Activated T-cell treated with anti-CD3 and anti-CD28 coated beads, Interleukin-2, amount 50 U/mL, for 24 hours (primary cell): Measurements from ENCODE around the gene PTPRJ.
A peak's percentile ranks its signal among the peaks of the same experiment; 100 is the strongest.
"Not testable (repeated sequence)": the region's sequence is repeated elsewhere in the genome, so short reads cannot be mapped to it uniquely, and the experiment has no call there.

Experiments used
- DNase-seq: peaks from one replicate; pipeline ENCODE4 v3.0.0-alpha.2; 2020
- H3K27ac Mint-ChIP-seq: 2 replicates; pipeline ENCODE4 v1.8.0; 2020; ENCODE audit warnings: mild to moderate bottlenecking, mixed read lengths
- H3K27me3 Mint-ChIP-seq: 2 replicates; pipeline ENCODE4 v1.8.0; 2020; ENCODE audit warnings: mixed read lengths
- H3K36me3 Mint-ChIP-seq: 2 replicates; pipeline ENCODE4 v1.8.0; 2020; ENCODE audit warnings: low read depth, mixed read lengths
- H3K4me1 Mint-ChIP-seq: 2 replicates; pipeline ENCODE4 v1.8.0; 2020; ENCODE audit warnings: low read depth, mixed read lengths
- H3K4me3 Mint-ChIP-seq: 2 replicates; pipeline ENCODE4 v1.8.0; 2020; ENCODE audit warnings: mild to moderate bottlenecking, moderate library complexity, mixed read lengths
- H3K9me3 Mint-ChIP-seq: 2 replicates; pipeline ENCODE4 v1.8.0; 2020; ENCODE audit warnings: mixed read lengths

Gene PTPRJ

DNA sequence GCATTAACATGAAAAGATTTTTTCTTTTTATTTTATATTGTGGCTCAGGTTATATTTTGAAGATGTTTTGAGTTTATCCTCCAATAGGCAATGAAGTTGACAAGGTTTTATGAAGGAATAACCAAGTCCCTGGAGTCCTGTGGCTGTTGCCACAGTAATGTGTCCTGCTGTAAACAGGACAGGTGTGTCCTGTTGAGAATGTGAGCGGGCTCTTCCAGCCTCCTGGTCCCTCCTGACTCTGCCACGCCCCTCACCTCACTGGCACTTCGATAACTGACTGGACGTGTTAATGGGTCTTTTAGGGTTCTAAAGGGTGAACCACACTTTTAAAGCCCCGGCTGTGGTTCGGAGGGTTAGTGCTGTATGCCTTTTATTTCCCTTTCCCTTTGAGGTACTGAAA lies 188.5 kb downstream of the PTPRJ start:
- Mint-ChIP-seq H3K9me3 (no peaks in the 10 kb centered on the region), H3K36me3 (peaks cover 47% of the 10 kb centered on the region), H3K27ac (no peak overlapping the region)

DNA sequence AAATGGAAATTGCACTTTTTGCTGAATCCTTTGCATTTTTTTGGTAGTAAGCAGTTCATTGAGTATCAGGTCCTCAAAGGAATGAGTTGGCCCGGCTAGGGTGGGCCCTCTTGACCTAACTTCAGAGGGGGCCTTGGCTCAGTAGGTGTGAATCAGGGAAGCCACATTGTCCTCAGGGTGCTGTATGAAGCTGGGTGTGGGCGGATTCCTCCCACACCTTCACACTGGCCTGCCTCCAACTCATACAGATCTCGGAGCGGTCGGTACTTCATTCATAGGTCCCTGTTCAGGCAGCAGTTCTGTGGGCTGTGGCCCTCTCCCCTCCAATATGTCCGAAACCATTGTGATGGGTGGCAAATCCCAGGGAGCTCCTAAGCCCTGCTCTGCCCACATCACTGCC lies 188.9 kb downstream of the PTPRJ start:
- H3K27me3 Mint-ChIP-seq, result no peaks in the 10 kb centered on the region
- peaks cover 19% of the 10 kb centered on the region for H3K4me1 Mint-ChIP-seq

More for the DNA sequence above, 188.5 kb downstream of the PTPRJ start:
- no peak overlapping the region for H3K4me3 Mint-ChIP-seq
- H3K4me1 Mint-ChIP-seq, result peaks cover 19% of the 10 kb centered on the region
- no peak for DNase-seq
- H3K27me3 Mint-ChIP-seq, result no peaks in the 10 kb centered on the region

DNA sequence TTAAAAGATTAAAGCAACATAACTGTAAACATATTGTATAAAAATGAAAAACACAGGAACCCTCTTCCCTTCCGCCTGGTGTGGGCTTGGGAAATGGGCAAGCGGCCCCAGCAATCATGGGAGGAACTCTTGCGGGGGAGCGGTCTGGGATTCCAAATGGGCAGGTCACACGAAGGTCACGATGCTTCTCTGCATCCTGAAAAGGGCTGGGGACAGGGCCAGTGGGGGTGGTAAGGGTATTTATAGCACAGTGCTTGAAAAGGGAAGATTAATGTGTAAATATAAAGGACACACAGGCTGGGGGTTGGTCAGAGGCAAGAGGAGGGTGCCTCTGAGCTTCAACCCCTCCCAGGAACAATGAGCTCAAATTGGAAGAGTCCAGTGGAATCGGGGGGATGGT lies 189.4 kb downstream of the PTPRJ start:
- Mint-ChIP-seq H3K9me3 (no peaks in the 10 kb centered on the region), H3K27me3 (no peaks in the 10 kb centered on the region), H3K4me1 (peaks cover 19% of the 10 kb centered on the region), H3K27ac (no peak overlapping the region), H3K36me3 (peaks cover 39% of the 10 kb centered on the region), H3K4me3 (no peak overlapping the region)
- no peak for DNase-seq

More for the DNA sequence above, 188.9 kb downstream of the PTPRJ start:
- Mint-ChIP-seq H3K36me3 (peaks cover 42% of the 10 kb centered on the region), H3K9me3 (no peaks in the 10 kb centered on the region), H3K4me3 (no peak overlapping the region), H3K27ac (peak overlapping the region; percentile 26)
- no peak for DNase-seq

DNA sequence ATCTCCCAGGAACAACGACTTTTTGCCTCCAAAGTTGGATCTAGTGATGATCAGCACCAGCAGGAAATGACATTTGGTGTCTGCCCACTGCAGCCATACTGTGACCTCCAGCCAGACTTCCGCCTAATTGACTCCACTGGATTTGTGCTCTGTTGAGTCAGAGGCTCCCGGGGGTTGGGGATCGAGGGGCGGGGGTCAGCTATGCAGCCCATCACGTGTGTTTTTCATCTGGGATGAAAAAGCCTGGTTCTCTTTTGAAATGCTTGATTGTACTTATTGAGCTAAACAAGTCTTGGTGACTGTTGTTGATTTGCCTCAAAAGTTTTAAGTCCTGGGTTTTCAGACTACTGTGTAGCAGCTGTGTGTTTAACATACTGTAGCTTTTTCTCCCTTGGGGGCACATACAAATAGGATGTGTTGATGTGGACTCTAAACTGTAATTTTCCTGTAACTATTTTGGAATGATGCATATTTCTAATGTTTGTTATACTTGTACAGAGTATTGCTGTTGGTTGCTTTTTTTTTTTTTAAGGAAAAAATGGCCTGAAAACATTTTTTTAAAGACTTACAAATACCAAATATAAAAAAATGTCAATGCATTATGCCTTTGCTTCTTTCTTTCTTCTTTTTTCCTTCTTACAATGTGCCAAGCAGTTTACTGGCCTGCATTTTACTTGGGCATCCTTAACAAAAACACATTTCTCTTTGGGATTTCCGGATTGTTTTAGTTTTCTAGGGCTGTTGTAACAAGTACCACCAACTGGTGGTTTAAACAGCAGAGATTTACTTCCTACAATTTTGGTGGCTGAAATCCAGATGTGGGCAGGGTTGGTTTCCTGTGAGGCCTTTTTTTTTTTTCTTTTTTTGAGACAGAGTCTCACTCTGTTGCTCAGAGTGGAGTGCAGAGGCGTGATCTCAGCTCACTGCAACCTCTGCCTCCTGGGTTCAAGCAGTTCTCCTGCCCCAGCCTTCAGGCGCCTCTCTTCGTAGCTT lies 190.2 kb downstream of the PTPRJ start:
- peaks cover 19% of the 10 kb centered on the region for H3K4me1 Mint-ChIP-seq
- no peak for DNase-seq
- H3K27me3 Mint-ChIP-seq, result no peaks in the 10 kb centered on the region
- peaks cover 31% of the 10 kb centered on the region for H3K36me3 Mint-ChIP-seq
- no peak overlapping the region for H3K4me3 Mint-ChIP-seq
- peak overlapping the region; percentile 57 for H3K27ac Mint-ChIP-seq
- no peaks in the 10 kb centered on the region for H3K9me3 Mint-ChIP-seq

DNA sequence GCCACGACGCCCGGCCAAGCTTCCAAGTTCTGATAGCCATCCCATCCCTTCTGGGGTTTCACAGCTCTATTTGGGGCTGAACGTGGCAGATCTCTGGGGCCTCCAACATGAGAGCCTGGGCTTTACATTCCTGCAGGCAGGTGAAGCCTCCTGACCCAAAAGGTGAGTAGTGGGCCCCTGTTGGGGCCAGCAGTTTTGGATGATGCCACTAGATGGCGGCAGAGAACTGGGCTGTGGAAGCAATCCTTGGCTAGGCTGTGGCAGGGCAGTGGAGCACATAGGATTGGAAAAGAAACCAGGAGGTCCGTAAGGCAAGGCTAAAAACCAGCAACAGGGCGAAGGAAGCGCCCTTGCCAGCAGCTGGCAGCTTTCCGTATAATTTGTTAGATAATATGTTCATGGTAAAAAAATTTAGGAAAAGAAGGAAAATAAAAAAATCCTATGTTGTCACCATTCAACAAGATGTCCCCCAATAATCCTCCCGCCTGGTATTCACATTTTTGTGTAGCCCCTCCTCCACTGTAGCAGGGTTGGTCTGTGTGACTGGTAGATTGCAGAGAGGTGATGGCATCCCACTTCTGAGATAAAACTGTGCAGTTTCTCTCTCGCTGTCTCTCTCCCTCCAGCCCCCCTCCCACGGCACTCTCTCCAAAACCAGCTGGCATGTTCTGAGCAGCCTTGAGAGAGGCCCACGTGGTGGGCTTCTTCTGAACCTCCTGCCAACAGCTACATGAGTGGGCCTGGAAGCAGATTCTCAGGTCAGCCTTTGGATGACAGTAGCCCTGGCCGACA lies 192.7 kb downstream of the PTPRJ start:
- no peaks in the 10 kb centered on the region for H3K27me3 Mint-ChIP-seq
- no peak overlapping the region for H3K4me3 Mint-ChIP-seq
- peak; percentile 78 for DNase-seq
- H3K27ac Mint-ChIP-seq, result no peak overlapping the region
- no peaks in the 10 kb centered on the region for H3K9me3 Mint-ChIP-seq
- H3K36me3 Mint-ChIP-seq, result peaks cover 12% of the 10 kb centered on the region
- peaks cover 19% of the 10 kb centered on the region for H3K4me1 Mint-ChIP-seq

DNA sequence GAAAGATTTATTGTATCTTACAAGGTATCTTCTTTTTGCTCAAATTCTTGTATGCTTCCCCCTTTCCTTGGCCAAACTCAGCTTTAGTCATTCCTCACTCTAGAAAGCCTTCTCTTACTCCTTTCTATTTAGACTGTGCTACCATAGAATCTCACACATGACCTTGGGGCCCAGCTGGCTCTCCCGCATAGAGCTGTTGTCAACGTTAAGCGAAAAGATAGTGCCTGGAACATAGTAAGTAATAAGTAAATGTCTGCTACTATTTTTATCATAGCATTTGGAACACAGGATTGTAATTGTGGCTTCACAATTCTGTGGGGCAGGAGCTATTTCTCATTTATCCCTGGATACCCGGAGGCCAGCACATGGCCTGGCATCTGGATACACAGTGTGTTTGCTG lies 197.3 kb downstream of the PTPRJ start:
- Mint-ChIP-seq H3K9me3 (no peaks in the 10 kb centered on the region), H3K27ac (no peak overlapping the region), H3K27me3 (no peaks in the 10 kb centered on the region), H3K4me1 (no peaks in the 10 kb centered on the region), H3K4me3 (no peak overlapping the region), H3K36me3 (no peaks in the 10 kb centered on the region)
- no peak for DNase-seq

DNA sequence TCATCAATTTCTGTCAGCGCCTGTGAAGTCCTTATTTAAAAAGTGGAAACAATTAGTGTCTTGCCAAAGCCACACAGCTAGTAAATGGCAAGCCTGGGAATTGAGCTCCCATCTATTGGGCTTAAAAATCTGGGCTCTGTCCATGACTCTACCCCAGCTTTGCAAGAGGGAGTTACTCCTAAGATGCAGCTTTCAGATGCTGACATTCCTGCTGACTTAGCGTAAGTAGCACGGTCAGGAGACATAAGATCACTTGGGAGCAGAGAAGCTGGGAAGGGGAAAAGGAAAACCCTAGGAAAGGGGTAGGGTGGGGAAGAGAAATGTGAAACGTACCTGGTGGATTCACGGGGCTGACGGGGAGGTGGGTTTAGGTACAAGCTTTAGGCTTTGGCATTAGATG lies 200.3 kb downstream of the PTPRJ start:
- Mint-ChIP-seq H3K27me3 (no peaks in the 10 kb centered on the region), H3K27ac (no peak overlapping the region), H3K9me3 (no peaks in the 10 kb centered on the region), H3K4me1 (no peaks in the 10 kb centered on the region), H3K36me3 (no peaks in the 10 kb centered on the region), H3K4me3 (no peak overlapping the region)
- DNase-seq, result no peak

DNA sequence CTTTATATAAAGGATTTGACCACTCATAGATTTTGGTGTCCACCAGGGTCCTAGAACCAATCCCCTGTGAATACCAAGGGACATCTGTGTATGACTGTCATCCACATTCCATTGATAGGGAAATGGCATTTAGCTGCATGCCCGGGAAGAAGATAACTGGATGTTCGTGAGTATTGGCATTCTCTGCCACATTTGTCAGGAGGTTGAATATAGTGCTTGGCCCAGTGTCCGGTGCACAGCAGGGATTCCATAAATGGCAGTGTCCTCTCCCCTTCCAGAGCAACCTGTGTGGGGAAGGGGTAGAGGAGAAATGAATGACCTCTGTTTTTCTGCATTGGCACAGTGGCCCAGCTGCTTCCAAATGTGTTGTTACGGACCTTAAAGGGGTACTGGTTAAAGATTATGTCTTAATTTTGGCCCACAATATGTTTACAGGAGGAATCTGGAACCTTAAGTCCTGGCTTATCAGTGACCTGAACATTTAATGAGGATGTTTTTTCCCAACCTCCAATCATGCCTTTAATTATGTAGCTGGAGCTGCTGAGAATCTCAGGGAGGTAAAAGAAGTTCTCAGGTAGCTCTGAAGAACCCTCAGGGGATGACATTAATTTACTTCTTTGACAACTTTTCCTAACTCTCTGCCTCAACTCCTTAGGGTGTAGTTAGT lies 202.6 kb downstream of the PTPRJ start:
- Mint-ChIP-seq H3K4me3 (no peak overlapping the region), H3K36me3 (no peaks in the 10 kb centered on the region), H3K4me1 (no peaks in the 10 kb centered on the region), H3K9me3 (no peaks in the 10 kb centered on the region), H3K27ac (no peak overlapping the region), H3K27me3 (peaks cover 2% of the 10 kb centered on the region)
- no peak for DNase-seq

DNA sequence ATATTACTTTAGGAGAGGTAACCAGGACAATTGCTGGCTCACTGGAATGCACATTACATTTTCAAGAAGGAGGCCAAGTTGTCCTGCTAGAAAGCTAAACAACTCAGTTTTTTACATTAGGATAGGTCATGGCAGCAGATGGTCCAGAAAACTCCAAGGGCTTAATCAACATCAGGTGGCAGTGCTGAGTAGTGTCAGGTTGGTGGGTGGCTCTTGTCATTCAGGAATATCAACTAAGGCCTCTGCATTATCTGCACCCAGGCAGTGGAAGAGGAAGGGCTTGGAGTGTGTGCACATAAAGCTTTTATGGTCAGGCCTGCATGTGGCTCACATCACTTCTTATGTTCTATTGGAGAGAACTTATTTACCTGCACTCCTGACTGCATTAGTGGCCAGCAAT lies 204.1 kb downstream of the PTPRJ start:
- no peak overlapping the region for H3K4me3 Mint-ChIP-seq
- no peak for DNase-seq
- H3K27ac Mint-ChIP-seq, result no peak overlapping the region
- peaks cover 12% of the 10 kb centered on the region for H3K27me3 Mint-ChIP-seq
- H3K4me1 Mint-ChIP-seq, result no peaks in the 10 kb centered on the region
- no peaks in the 10 kb centered on the region for H3K36me3 Mint-ChIP-seq
- H3K9me3 Mint-ChIP-seq, result no peaks in the 10 kb centered on the region

DNA sequence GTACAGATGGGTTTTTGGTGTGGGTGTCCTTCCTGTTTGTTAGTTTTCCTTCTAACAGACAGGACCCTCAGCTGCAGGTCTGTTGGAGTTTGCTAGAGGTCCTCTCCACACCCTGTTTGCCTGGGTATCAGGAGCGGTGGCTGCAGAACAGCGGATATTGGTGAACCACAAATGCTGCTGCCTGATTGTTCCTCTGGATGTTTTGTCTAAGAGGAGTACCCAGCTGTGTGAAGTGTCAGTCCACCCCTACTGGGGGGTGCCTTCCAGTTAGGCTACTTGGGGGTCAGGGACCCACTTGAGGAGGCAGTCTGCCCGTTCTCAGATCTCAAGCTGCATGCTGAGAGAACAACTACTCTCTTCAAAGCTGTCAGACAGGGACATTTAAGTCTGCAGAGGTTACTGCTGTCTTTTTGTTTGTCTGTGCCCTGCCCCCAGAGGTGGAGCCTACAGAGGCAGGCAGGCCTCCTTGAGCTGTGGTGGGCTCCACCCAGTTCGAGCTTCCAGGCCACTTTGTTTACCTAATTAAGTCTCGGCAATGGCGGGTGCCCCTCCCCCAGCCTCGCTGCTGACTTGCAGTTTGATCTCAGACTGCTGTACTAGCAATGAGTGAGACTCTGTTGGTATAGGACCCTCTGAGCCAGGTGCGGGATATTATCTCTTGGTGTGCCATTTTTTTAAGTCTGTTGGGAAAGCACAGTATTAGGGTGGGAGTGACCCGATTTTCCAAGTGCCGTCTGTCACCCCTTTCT lies 210.7 kb downstream of the PTPRJ start:
- not testable (repeated sequence) for H3K36me3 Mint-ChIP-seq, DNase-seq, H3K27ac Mint-ChIP-seq, H3K4me1 Mint-ChIP-seq, H3K4me3 Mint-ChIP-seq, H3K9me3 Mint-ChIP-seq
- H3K27me3 Mint-ChIP-seq, result peaks cover 48% of the 10 kb centered on the region

DNA sequence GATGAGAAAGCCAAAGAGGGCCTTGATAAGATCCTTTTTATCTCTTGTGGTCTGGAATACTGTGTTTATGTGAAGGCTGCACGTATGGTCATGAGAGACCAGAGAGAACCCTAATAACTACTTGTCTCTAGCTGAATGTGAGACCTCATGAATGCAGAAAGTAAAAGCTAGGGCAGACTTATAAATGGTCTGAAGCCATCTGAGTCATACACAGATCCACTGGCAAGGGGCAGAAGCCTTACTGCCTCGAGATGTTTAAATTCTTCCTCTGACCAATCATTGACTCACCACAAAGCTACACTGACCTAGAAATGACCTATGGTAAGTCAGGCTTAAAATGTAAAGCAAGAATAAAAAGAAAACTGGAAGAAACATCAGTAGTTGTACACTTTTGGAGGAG lies 213.5 kb downstream of the PTPRJ start:
- Mint-ChIP-seq H3K27me3 (peaks cover 40% of the 10 kb centered on the region), H3K36me3 (no peaks in the 10 kb centered on the region), H3K27ac (no peak overlapping the region), H3K4me1 (no peaks in the 10 kb centered on the region), H3K9me3 (peaks cover 12% of the 10 kb centered on the region), H3K4me3 (no peak overlapping the region)
- no peak for DNase-seq

DNA sequence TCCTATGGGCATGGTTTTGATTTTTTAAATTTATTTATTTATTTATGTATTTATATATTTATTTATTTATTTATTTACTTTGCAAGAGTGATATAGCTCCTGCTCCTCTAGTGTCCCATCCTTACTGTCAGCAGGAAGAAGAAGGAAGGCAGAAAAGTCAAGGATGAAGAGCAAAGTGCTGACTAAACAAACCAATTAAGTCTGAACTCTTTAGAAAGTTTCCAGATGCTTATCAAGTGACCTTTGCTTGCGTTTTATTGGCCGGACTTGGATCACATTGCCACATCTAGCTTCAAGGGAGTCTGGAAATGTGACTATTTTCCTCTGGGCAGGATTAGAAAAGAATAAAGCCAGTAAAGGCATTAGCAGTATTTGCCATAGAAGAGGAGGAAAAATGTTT lies 227.5 kb downstream of the PTPRJ start:
- H3K4me1 Mint-ChIP-seq, result no peaks in the 10 kb centered on the region
- no peak overlapping the region for H3K27ac Mint-ChIP-seq
- peaks cover 36% of the 10 kb centered on the region for H3K27me3 Mint-ChIP-seq
- DNase-seq, result no peak
- no peak overlapping the region for H3K4me3 Mint-ChIP-seq
- no peaks in the 10 kb centered on the region for H3K36me3 Mint-ChIP-seq
- H3K9me3 Mint-ChIP-seq, result no peaks in the 10 kb centered on the region

DNA sequence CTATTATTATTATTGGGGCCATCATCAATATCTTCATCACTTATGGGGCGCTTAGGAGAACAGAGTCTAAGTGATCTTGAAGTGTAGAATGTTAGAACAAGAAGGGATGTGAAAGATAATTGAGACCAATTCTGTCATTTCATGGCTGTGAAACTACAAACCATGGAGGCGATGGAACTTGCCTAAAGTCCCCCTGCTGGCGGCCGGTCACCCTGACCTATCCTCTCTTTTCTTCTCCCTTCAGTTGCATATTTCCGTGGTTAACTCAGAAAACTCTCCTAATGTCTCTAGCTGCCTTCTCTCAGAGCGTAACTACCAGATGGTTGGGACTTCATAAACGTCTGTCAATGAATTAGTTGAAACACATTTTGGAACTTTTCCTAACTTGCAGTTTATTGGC lies 229.7 kb downstream of the PTPRJ start:
- no peak for DNase-seq
- peaks cover 30% of the 10 kb centered on the region for H3K27me3 Mint-ChIP-seq
- no peaks in the 10 kb centered on the region for H3K4me1 Mint-ChIP-seq
- no peak overlapping the region for H3K4me3 Mint-ChIP-seq
- no peak overlapping the region for H3K27ac Mint-ChIP-seq
- H3K9me3 Mint-ChIP-seq, result no peaks in the 10 kb centered on the region
- H3K36me3 Mint-ChIP-seq, result no peaks in the 10 kb centered on the region

DNA sequence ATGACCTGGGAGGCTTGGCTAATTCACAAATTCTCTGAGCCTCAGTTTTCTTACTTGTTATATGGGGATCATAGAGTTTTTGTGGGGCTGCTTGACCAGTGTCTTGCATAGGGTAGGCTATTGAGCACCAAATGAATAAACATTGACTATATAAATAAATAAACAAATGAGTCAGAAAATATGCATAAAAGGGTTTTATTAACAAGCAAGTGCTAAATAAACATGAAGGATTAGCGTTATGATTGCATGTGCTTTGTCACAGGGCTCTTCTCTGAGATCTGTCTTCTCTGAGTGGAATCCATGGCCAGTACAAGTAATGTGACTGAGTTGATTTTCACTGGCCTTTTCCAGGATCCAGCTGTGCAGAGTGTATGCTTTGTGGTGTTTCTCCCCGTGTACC lies 236.2 kb downstream of the PTPRJ start, which contains the start of gene OR4B1:
TSS of gene OR4B1 (plus strand) at position 301 of the 400 bp plus-strand sequence. CDS start at position 301, 0 bp downstream.
- Mint-ChIP-seq H3K4me1 (no peaks in the 10 kb centered on the region), H3K4me3 (no peak within 1 kb of the TSS), H3K27ac (no peak within 1 kb of the TSS), H3K9me3 (no peaks in the 10 kb centered on the region), H3K36me3 (no peaks in the 10 kb centered on the region), H3K27me3 (peaks cover 5% of the 10 kb centered on the region)
- no peak for DNase-seq
